Sigmoid colon (tissue), 7 donors: ENCODE results near the gene NXN. TPM values are rescaled to one million over a fixed set of nuclear protein-coding genes. Genes with fewer than 3 reads are reported as not detected.

ENCODE experiments used
- DNase-seq: peaks from one replicate; pipeline ENCODE4 v3.0.0-alpha.2; 2019
- H3K27ac ChIP-seq, 4 donors: fragments of 200-600 bp; sonication (generic); one replicate each; pipeline ENCODE4 v1.5.1; 2016 to 2019; ENCODE audit warnings: mild to moderate bottlenecking in 1 of 4
- H3K27me3 ChIP-seq, 3 donors: fragments of 200-600 bp; sonication (generic); one replicate each; pipeline ENCODE4 v1.5.1; 2019; ENCODE audit warnings: mild to moderate bottlenecking in 1 of 3
- H3K36me3 ChIP-seq, 4 donors: fragments of 200-600 bp; sonication (generic); one replicate each; pipeline ENCODE4 v1.5.1; 2016 to 2019
- H3K4me1 ChIP-seq, 4 donors: fragments of 200-600 bp; sonication (generic); one replicate each; pipeline ENCODE4 v1.5.1; 2017 to 2019
- H3K4me3 ChIP-seq, 4 donors: fragments of 200-600 bp; sonication (generic); one replicate each; pipeline ENCODE4 v1.5.1; 2017 to 2019; ENCODE audit warnings: mild to moderate bottlenecking in 2 of 4, moderate library complexity in 1 of 4
- H3K9me3 ChIP-seq, 4 donors: fragments of 200-600 bp in 3 of 4; sonication (generic) in 3 of 4; one replicate each; pipeline versions ENCODE4 v1.5.1 to v1.6.1; 2013 to 2019
- EP300 ChIP-seq, 4 donors: sonication (generic); formaldehyde crosslinking; IDR thresholded peaks; one replicate each; pipeline ENCODE4 v1.6.1; 2017; ENCODE audit warnings: antibody characterized with exemption in 4 of 4
- POLR2A ChIP-seq, 2 donors: fragments of 450-650 bp; IDR thresholded peaks; one replicate each; pipeline ENCODE4 v1.6.1; 2016; ENCODE audit warnings: antibody characterized with exemption in 2 of 2, mild to moderate bottlenecking in 2 of 2, moderate library complexity in 2 of 2
- POLR2AphosphoS5 ChIP-seq, 4 donors: sonication (generic); formaldehyde crosslinking; IDR thresholded peaks; one replicate each; pipeline ENCODE4 v1.6.1; 2017; ENCODE audit warnings: antibody characterized with exemption in 4 of 4
- WGBS, 2 donors: extraction: QIAGEN DNeasy Blood & Tissue Kit; methylation state at CpG; one replicate each; pipeline ENCODE4 v1.1.7; 2013; 5-methylcytosine and 5-hydroxymethylcytosine counted together
- intact Hi-C: fragments of 100-400 bp; cut with DNase I; formaldehyde crosslinking; loops from one replicate; pipeline ENCODE4 v1.15.1; 2023
- polyA plus RNA-seq, 3 donors: library from polyadenylated mRNA; stranded (reverse); fragments of 200-250 nt; gene quantifications; one replicate each; pipeline ENCODE4 v1.2.3, GENCODE V29; 2013
- total RNA-seq, 4 donors: library from RNA; depleted of rRNA; stranded (reverse); fragments of >200 nt; gene quantifications; one replicate each; pipeline ENCODE4 v1.1.0, GENCODE V29; 2016
- TF ChIP-seq, protein P1 (sequence below), 4 experiments: fragments of 450-650 bp in 3 of 4; fragments of 200-600 bp in 1 of 4; IDR thresholded peaks; one replicate each; pipeline ENCODE4 v1.5.1; 2016 to 2019; ENCODE audit warnings: antibody characterized with exemption in 4 of 4, mild to moderate bottlenecking in 3 of 4, moderate library complexity in 2 of 4
- donor health status: healthy with polysubstance abuse.
- donor health status: Bipolar disorder and iron deficiency.
- donor health status: healthy.

Gene NXN
- total RNA-seq (10 to 100 TPM; 50.4 to 75.9 (median 67.1) TPM), polyA plus RNA-seq (10 to 100 TPM in 1 of 3 donors, 1 to 10 TPM in 2; 1.4 to 11.5 (median 8.4) TPM)

DNA sequence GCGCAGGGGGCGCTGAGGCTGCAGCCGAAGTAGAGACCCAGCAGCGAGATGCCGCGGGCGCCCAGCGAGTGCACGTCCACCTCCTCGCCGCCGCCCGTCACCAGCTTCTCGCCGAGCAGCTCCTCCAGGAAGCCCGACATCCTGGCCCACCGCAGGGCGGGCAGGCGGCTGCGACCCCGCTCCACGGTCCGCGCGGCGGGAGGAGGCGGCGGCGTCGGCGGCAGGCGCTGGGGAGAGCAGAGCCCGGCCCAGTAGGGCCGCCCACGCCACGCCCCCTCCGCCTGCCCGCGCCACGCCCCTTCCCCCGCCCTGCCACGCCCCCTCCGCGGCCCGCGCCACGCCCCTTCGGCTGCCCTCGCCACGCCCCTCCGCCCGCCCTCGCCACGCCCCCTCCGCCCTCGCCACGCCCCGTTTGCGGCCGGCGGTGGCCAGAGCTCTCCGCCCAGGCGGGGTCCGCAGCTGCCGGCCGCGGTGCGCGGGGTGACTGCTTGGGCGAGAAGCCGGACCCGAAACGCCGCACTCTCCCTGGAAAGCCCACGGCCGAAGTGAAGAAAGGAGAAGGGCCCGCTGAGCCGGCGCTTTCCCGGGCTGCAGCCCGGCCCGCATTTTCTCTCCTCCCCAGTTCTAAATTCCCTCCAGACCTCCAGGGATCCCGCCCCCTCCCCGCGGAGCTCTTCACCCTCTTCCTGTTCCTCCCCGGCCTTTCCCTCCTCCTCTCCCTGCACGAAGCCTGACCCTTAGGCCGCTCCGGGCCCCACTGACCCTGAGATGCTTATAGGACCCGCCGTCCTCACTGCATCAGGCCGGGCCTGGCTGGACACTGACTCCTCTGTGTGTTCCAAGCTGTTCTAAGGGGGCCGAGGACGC is at the start of gene NXN:
TSS of gene NXN (minus strand) at position 238 of the 867 bp plus-strand sequence.
- 1% methylated on average over 94 of the region's 94 CpGs for WGBS, 2 donors
- no peaks in the 10 kb centered on the region for H3K9me3 ChIP-seq
- H3K4me1 ChIP-seq: peaks cover 0 to 47% (median 40%) of the 10 kb centered on the region in 4 donors
- H3K36me3 ChIP-seq: no peaks in the 10 kb centered on the region
- peak within 1 kb of the TSS; percentile 88 to 93 (median 90) for H3K27ac ChIP-seq
- H3K27me3 ChIP-seq: no peaks in the 10 kb centered on the region
- intact Hi-C loops: loop anchor here (5.0 kb wide), 1 partner anchor 567 kb away; a partner anchor contains a TSS
- H3K4me3 ChIP-seq: peak within 1 kb of the TSS; percentile 69 to 92 (median 72)
- peak; percentile 94 for DNase-seq
- TF ChIP-seq POLR2AphosphoS5 (IDR thresholded peaks at IDR 0.05) (peak; percentile 71 to 94 (median 82)), POLR2A (IDR thresholded peaks at IDR 0.05) (peak; percentile 11 to 50), EP300 (IDR thresholded peaks at IDR 0.05) (no peak)
- TF ChIP-seq, protein P1, sequence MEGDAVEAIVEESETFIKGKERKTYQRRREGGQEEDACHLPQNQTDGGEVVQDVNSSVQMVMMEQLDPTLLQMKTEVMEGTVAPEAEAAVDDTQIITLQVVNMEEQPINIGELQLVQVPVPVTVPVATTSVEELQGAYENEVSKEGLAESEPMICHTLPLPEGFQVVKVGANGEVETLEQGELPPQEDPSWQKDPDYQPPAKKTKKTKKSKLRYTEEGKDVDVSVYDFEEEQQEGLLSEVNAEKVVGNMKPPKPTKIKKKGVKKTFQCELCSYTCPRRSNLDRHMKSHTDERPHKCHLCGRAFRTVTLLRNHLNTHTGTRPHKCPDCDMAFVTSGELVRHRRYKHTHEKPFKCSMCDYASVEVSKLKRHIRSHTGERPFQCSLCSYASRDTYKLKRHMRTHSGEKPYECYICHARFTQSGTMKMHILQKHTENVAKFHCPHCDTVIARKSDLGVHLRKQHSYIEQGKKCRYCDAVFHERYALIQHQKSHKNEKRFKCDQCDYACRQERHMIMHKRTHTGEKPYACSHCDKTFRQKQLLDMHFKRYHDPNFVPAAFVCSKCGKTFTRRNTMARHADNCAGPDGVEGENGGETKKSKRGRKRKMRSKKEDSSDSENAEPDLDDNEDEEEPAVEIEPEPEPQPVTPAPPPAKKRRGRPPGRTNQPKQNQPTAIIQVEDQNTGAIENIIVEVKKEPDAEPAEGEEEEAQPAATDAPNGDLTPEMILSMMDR (IDR thresholded peaks at IDR 0.05): peak in 1 of 4 experiments; percentile 13

DNA sequence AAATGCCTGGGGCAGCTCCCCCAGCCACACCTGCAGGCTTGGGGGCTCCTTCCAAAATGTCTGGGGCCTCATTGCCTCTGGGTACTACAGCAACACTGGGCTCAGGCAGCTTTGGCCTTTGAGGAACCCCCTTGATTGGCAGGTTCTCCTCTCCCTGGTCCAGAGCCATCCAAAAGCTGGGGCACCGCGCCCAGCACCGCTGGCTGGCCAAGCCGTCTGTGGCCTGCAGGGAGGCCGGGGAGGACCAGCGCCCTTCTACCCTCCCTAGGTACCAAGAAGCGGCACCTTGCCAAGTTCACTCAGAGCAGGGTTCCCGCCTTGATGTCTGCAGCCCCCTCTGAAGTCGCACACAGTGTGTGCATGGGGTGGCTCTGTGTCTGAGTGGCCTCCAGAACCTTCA is 47.5 kb upstream of the NXN start:
- H3K4me1 ChIP-seq: peaks cover 0 to 79% (median 47%) of the 10 kb centered on the region in 4 donors
- H3K27ac ChIP-seq: peak overlapping the region in 2 of 4 donors; percentile 34 to 55
- DNase-seq: no peak
- TF ChIP-seq POLR2AphosphoS5 (IDR thresholded peaks at IDR 0.05): no peak
- H3K36me3 ChIP-seq: peaks cover 0 to 4% (median 0%) of the 10 kb centered on the region in 4 donors
- 91% methylated on average over 9 of the region's 9 CpGs for WGBS, 2 donors
- no peaks in the 10 kb centered on the region for H3K9me3 ChIP-seq
- no peaks in the 10 kb centered on the region for H3K27me3 ChIP-seq
- intact Hi-C loops: no loop called here
- H3K4me3 ChIP-seq: no peak overlapping the region

DNA sequence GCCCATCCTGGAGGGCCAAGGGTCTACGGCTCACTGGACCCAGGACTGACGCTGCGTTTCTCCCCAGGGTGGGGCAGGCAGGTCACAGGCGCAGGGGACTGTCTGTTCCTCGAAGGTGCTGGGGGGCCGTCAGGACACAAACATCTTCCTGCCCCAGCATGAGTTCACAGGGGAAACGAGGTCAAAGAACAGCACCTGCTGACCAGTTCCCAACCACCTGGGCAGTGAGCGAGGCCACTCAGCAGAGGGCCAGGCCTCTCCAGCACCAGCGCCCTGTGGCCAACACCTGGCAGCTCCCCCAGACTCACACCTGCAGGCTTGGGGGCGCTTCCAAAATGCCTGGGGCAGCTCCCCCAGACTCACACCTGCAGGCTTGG is 47.0 kb upstream of the NXN start:
- WGBS, 2 donors: 91 to 94% methylated on average over 10 of the region's 10 CpGs
- H3K27me3 ChIP-seq: no peaks in the 10 kb centered on the region
- no peak for DNase-seq
- peak overlapping the region in 2 of 4 donors; percentile 19 to 55 for H3K27ac ChIP-seq
- H3K4me3 ChIP-seq: no peak overlapping the region
- intact Hi-C loops: no loop called here
- H3K4me1 ChIP-seq: peaks cover 0 to 78% (median 43%) of the 10 kb centered on the region in 4 donors
- H3K9me3 ChIP-seq: no peaks in the 10 kb centered on the region
- TF ChIP-seq POLR2AphosphoS5 (IDR thresholded peaks at IDR 0.05): no peak
- TF ChIP-seq, protein P1 (IDR thresholded peaks at IDR 0.05): no peak
- TF ChIP-seq POLR2A (IDR thresholded peaks at IDR 0.05): no peak
- TF ChIP-seq EP300 (IDR thresholded peaks at IDR 0.05): no peak
- peaks cover 0 to 4% (median 0%) of the 10 kb centered on the region in 4 donors for H3K36me3 ChIP-seq

DNA sequence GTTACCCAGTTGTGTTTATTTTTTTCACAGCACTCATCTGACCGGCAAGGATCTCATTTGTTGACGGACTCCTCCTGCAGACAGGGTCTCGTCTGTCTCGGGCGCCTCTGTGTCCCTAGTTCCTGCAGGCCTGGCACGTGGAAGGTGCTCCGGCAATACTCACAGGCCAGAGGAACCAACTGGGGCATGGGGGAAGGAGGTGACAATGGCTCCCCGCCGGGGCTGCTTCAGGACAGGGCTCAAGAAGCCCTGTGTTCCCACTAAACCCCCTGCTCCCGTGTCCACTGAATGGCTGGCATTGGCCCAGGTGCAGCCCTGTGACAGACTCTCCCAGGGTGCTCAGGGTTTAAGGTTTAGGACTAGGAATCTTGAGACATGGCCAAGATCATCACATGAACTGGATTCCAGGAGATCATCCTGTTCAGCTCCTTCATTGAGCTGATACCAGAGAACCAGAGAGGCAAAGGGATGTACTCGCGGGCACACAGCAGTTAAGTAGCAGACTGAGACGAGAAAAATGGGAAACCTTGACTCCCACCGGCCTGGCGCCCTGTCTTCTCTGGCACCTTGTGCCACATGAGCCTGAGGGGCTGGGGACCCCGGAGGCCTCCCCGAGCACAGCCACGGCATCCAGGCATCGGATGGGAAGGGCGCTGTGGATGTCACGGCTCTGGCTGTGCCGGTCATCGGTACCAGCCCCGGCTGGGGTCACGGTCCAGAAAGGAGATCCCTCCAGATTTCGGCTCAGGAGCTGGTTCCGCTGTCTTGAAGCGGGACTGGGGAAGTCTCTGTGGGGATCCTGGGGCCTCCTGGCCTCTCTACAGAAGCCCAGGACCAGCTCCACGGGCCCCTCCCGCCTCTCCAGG is 46.4 kb upstream of the NXN start:
- Histone ChIP-seq H3K36me3 (peaks cover 0 to 4% (median 0%) of the 10 kb centered on the region in 4 donors), H3K27me3 (no peaks in the 10 kb centered on the region), H3K9me3 (no peaks in the 10 kb centered on the region), H3K27ac (peak overlapping the region in 2 of 4 donors; percentile 19 to 55), H3K4me1 (peaks cover 0 to 71% (median 37%) of the 10 kb centered on the region in 4 donors), H3K4me3 (no peak overlapping the region)
- intact Hi-C loops: no loop called here
- 93% methylated on average over 30 of the region's 30 CpGs for WGBS, 2 donors
- TF ChIP-seq, protein P1 (IDR thresholded peaks at IDR 0.05): no peak
- TF ChIP-seq POLR2AphosphoS5 (IDR thresholded peaks at IDR 0.05) (no peak), POLR2A (IDR thresholded peaks at IDR 0.05) (no peak)
- DNase-seq: no peak
